Measurements from ENCODE around the gene ZNF783.
"Not testable (repeated sequence)": the region's sequence is repeated elsewhere in the genome, so short reads cannot be mapped to it uniquely, and the experiment has no call there.

The ZNF783 gene

GRCh38 chr7:149261829-149262617 lies at the start of gene ZNF783:
Gene ZNF783 (plus strand): TSS chr7:149262196. CDS start chr7:149262334, 138 bp downstream.
- DNase-seq, result peak; percentile 67 to 96

GRCh38 chr7:149214020-149214720 lies 47.8 kb upstream of the ZNF783 start:
- DNase-seq, result no peak

- DNase-seq, result no peak
Observed at GRCh38 chr7:149216402-149216801, 45.6 kb upstream of the ZNF783 start.

GRCh38 chr7:149217570-149217969 lies 44.4 kb upstream of the ZNF783 start:
- no peak for DNase-seq

- no peak for DNase-seq
Observed at GRCh38 chr7:149218469-149219420, 43.3 kb upstream of the ZNF783 start.

- DNase-seq, result no peak
Observed at GRCh38 chr7:149220534-149220933, 41.5 kb upstream of the ZNF783 start.

- no peak for DNase-seq
Observed at GRCh38 chr7:149223176-149223575, 38.8 kb upstream of the ZNF783 start.

- no peak for DNase-seq
Observed at GRCh38 chr7:149223761-149224160, 38.2 kb upstream of the ZNF783 start.

- DNase-seq, result no peak
Observed at GRCh38 chr7:149224352-149224751, 37.6 kb upstream of the ZNF783 start.

- no peak for DNase-seq
Observed at GRCh38 chr7:149225106-149225505, 36.9 kb upstream of the ZNF783 start.

GRCh38 chr7:149225656-149226055 lies 36.3 kb upstream of the ZNF783 start:
- DNase-seq, result no peak

- DNase-seq, result not testable (repeated sequence)
Observed at GRCh38 chr7:149226366-149226765, 35.6 kb upstream of the ZNF783 start.

GRCh38 chr7:149226840-149227494 lies 35.0 kb upstream of the ZNF783 start:
- no peak for DNase-seq

- DNase-seq, result peak in 1 of 2 experiments; percentile 9
Observed at GRCh38 chr7:149228831-149229471, 33.0 kb upstream of the ZNF783 start.

- no peak for DNase-seq
Observed at GRCh38 chr7:149229526-149229925, 32.5 kb upstream of the ZNF783 start.

GRCh38 chr7:149232362-149232761 lies 29.6 kb upstream of the ZNF783 start:
- DNase-seq, result no peak

GRCh38 chr7:149233655-149234204 lies 28.3 kb upstream of the ZNF783 start:
- DNase-seq, result not testable (repeated sequence)

GRCh38 chr7:149237502-149237901 lies 24.5 kb upstream of the ZNF783 start:
- no peak for DNase-seq

- DNase-seq, result no peak
Observed at GRCh38 chr7:149238051-149238450, 23.9 kb upstream of the ZNF783 start.

GRCh38 chr7:149239345-149240143 lies 22.5 kb upstream of the ZNF783 start, which contains the start of gene ZNF212:
Gene ZNF212 (plus strand): TSS chr7:149239651. CDS start chr7:149239779, 128 bp downstream.
- peak; percentile 89 to 96 for DNase-seq

- no peak for DNase-seq
Observed at GRCh38 chr7:149240637-149241036, 21.4 kb upstream of the ZNF783 start.
